DMS114 treated with DMSO at 0.1 percent for 48 hours (cell line): Measurements from ENCODE around the gene CES1.
"Not testable (repeated sequence)": the region's sequence is repeated elsewhere in the genome, so short reads cannot be mapped to it uniquely, and the experiment has no call there.

ENCODE experiments used
- DNase-seq: peaks from one replicate; lab custom pipeline; 2025; ENCODE audit not compliant: unreplicated experiment; lab: John Stamatoyannopoulos, UW

The CES1 gene

DNA sequence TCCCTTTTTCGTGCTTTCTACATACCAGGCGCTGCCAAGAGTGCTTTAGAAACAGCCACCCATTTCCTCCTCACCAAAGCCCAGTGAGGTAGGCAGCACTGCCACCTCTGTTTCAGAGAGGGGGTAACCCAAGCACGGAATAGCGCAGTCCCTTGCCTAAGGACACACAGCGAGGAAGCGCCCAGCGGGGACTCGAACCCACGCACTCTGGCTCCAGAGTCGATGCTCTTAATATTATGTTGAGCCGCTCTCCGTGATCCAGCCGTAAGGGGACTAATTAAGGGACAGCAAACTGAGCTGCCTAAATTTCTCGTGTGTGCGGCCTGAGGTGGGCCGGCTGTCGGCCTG, 497 bp downstream of the CES1 start:
- no peak for DNase-seq

DNA sequence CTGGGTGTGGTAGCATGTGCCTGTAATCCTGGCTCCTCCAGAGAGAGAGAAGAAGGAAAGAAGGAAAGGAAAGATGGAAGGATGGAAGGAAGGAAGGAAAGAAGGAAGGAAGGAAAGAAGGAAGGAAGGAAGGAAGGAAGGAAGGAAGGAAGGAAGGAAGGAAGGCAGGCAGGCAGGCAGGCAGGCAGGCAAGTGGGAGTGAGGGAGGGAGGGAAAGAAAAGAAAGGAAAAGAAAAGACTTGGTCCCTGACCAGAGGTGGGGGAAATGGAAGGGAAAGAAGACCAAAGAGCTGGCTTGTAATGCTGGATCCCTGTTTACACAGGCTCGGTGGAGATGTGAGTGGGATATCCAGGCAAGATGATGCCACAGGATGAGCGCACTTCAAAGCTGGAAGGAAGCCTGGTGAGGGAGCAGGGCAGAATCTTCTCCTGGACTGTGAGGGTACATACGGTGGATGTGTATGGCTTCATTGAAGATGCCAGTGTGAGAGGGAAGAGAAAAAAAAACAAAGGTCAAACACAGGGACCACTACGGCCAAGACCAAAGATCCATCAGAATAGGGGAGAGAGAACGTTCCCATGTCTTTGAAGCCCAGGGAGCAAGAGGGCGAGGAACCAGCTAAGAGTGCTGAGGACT, 2.1 kb downstream of the CES1 start:
- DNase-seq = no peak

DNA sequence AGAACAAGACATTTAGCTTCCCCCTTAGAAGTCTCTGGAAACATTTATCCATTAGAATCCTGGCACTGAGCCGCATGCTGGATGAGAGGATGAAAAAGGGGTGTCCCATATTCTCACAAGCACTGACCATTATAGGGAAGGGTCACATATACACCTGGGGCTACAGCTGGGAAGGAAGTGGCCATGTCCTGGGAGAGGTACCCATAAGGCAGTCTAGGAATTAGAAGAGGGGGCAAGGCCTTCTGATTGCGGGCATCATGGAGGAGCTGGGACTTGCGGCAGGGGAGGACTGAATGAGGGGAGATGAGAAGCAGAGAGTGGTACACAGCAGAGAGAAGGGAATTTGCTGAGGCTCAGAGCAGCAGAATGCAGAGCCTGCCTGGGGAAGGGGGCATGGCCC, 3.7 kb downstream of the CES1 start:
- DNase-seq = not testable (repeated sequence)

DNA sequence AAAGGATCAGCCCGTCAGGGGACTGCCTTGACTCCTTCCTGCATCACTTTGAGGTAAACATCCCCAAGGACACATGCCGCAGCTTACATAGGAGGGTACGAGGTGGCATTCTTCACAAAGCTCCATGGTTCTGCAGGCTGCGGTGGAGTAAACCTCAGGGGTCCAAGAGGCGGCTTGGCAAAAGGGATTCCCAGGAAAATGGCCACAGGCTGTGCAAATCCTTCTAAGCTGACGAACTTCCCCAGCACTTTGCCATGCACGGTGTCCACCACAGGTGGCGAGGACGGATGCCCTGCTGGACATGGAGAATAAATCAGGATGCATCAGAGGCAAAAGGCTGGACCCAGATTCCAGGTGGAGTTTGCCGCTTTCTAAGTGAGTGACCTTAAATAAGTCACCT, 4.2 kb downstream of the CES1 start:
- DNase-seq = no peak

DNA sequence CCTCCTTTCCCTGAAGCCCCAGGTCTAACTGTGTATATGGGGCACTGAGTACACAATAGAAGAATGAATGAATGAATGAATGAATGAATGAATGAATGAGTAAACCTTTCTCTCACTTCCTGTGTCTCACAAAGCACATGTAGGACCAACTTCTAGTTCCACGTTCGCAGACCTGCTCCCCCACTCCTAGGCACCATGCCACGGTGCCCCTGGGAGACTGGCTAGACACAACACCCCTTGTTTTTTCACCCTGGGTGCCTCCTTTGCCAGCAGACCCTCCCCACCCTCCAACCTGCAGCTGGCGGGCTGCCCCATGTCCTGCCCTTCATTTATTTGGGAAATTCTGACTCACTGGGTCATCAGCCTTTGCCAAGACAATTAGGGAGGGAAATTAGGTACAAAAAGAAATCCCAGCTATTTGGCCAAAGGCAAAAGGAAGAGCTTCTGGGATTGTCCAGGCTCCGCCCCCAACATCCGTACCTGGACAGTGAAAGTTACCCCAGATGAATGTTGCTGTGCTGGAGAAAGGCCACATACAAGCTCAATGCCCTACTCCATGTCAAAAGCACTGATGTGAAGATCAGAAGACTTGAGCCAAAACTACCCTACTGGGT, 7.7 kb downstream of the CES1 start:
- DNase-seq = no peak

DNA sequence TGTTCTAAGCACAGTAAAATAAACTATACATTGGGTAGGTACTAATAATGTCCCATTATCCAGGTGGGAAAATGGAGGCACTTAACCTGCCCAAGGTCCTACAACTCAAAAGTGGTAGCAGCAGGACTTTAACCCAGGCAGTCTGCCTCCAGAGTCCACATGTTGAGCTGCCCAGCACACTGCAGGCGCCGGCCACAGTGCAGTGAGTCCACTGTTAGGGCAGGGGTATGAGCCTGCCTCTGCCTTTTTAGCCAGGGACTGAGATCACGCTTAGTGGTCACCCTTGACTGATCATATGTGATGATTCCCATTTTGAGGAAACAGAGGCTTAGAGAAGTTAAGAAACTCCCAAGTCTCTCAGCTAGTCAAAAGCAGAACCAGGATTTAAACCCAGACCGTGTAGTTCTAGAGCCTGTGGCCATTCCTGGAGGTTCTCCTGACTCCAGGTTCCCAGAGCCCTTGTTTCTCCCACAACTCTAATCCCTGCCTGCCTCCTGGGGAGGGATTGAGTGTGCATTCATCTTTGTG, 8.4 kb downstream of the CES1 start:
- no peak for DNase-seq

DNA sequence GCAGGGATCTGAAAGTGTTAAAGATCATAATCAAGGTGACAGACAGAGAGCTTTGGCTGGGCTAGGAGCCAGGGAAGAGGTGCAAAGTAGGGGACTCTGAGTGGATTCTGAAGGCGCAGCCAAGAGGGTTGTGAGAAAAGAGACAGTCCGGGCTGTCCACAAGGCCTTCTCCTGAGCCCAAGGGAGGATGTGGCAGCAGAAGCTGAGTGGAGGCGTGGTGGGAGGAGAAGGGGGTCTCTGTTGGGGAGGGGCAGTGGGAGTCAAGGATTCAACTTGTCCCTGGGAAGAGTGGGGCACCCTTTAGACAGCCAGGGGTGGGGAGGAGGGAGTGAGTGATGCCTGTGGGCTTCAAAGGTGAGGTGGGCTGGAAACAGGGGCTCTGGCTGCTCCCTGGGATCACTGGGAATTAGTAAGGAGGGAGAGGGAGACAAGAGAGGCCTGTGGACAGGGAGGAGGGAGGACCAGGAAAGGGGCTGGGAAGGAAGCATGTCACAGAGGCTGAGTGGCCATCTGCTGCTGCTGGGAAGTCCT, 10.6 kb downstream of the CES1 start:
- DNase-seq = no peak

DNA sequence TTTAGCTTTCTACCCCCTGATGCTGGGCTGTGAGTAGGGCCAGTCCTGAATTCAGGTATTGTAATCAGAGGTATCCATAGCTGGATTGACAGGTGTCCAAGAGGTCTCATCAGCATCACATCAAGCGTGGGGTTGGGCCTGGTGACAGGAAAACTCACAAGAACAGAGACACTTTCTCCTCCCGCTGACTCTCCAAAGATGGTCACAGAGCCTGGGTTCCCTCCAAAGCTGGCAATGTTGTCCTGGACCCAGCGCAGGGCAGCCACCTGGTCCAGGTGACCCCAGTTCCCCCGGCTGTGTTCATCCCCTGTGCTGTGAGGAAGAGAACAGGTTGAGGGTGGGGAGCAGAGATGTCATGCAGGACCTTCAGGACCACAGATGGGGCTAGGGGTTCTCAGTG, 11.7 kb downstream of the CES1 start:
- no peak for DNase-seq

DNA sequence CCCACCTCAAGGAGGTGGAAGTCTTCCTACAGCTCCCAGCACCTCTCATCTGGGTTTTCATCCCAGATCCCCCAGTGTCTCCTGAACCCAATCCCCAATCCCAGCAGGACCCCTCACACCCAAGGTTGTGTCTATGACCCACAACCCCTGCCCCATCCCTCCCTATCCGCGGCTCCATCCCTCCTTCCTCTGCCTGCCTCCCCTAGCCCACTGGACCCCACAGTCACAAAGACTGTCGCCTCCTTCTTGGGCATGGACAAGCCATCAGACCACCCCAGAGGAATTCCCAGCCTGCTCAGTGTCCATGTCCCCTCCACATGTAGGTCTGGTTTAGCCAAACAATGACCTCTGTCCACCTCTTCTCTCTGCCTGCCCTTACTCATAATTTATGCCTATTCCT, 12.3 kb downstream of the CES1 start:
- no peak for DNase-seq

DNA sequence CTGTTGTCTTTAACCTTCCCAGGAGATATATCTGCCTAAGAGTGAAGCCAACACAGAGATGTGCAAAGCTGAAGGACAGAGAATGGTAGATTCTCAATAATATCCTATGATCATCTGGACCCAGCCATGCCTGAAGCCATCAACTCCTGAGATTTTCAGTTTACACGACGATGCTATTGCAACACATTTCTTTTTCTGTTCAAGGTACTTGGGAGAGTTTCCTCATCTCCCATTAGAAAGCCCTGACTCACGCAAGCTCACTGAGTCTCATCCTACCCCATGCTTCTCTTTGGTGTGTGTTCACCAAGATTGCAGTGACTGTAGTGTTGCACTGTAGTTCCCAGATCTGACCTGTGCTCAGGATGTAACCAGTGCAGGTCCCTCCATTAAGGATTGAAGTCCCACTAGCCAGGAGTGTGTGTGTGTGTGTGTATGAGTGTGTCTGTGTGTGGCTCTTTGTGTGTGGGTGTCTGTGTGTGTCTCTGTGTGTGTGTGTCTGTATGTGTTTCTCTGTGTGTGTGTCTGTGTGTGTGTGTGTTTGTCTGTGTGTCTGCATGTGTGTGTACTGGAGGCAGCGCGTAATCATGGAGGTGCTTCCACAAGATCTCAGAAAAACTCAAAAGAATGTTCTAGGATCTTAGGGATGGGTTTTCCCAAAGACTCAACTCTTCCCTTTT, 15.5 kb downstream of the CES1 start:
- DNase-seq = no peak

DNA sequence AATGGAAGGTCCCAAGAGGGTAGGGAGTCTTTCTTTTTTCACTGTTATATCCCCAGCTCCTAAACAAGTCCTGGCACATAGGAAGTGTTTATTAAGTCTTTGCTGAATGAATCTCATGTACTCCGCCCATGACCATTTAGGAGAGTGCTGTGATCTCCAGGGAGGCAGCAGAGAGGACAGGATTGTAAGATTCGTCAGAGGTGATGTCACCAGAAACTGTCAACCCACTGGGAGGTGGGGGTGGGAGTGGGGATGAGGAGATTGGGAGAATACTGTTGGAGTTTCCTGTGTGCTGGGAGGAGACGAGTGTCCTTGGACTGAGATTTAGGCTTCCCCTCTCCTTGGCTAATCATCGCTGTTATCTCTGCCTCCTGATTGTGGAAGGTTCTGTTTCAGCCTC, 16.7 kb downstream of the CES1 start:
- DNase-seq = not testable (repeated sequence)

DNA sequence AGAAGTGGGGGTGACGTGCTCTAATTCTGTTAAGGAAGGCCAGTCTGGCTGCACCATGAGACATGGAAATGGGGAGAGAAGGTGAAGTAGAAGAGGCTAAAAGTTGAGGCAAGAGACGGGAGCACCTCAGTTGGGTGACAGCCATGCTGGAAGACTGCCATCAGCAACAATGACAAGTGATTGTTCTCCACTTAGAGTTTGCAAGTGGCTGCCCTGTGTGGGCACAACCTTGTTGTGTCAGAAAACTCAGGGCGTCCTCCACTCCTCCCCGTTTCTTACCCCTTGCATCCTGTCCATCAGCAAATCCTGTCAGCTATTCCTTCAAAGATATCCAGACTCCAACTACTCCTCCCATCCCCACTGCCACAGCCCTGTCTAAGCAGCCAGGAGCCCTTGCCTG, 17.6 kb downstream of the CES1 start:
- DNase-seq = no peak

DNA sequence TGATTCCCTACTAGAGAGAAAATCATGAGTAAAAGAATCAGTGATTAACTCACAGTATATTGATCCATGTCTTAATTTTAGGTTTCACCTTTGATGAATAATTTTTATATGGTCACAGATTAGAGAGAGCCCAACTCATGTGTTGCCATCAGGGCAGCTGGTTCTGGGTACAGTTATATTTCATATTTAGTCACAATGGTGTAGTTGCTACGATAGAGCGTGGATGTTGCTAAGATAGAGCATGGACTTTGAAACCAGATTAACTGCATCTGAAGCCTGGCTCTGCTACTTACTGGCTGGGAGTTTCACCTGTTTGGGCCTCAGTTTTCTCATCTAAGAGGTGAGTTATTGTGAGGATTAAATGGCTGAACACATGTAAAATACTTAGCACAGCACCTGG, 18.7 kb downstream of the CES1 start:
- DNase-seq = not testable (repeated sequence)

DNA sequence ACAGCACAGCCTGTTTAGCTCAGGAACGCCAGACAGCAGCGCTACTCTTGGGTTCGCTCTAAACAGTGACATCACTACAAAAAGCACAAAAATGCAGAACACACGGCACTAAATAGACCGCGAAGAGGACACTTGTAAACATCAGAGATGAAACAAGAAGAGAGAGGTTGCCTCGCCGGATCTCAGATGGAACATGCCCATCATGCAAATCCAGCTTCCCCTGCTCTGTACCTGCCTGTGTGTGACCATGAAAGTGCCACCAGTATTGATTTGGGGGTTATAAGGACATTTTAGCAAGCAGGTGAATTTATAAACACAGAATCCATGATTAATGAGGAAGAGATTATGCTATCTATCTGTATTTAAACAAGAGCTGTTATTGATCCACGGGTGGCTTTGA, 19.2 kb downstream of the CES1 start:
- not testable (repeated sequence) for DNase-seq

DNA sequence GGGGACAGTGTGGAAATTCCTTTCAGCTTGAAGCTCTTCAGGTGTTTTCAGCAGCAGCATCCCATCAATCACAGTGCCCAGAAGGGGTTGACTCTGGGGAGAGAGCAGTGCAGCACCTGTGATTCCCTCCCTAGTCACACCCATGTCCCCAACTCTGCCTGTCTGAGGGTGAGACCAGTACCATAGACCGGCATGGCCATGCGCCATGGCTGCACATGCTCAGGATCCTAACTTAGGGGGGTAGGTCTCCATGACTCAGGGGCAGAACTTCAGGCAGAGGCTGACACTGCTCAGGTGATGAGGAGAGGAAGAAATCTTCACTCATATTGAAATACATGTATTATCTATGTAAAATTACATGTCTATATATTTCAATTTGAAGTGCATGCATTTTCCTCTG, 19.9 kb downstream of the CES1 start:
- DNase-seq = no peak

DNA sequence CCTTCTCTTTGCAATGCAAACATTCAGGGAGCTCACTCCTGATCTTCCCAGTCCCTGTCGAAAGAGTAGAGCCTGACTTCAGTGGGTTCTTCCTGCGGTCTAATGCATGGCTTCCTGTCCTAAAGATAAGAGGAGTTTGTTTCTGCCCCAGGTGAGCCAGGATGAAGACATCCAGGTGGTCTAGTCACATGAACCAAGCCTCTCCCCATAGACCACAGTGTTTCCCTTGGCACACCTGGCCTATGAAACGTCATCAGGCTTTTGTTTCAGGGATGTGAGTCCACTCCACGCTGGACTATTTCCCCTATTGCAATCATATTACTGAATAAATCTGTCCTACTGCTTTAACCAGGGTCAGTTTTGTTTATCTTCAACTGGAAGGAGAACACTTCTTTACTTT, 21.1 kb downstream of the CES1 start:
- no peak for DNase-seq

DNA sequence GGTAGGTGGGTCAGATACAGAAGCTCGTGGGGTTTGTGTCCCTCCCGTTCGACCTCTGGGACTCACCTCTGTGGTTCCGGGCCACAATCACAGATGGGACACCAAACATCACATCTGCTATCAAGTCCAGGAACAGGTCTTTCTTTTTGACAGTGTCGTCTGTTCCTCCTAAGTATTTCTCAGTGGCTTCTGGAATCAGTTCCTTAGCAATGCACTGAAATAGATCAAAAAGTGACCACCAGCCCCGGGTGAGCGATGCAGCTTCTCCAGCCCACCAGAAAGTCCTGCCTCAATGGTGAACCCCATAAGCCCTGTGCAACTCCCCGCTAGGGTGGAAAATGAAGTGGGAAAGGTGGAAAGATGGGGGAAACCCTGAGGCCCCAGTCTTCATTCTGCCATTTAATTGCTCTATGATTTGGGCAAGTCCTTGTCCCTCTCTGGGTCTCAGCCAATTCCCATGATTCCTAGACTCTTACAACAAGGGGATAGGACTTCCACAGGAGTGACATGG, 22.4 kb downstream of the CES1 start:
- no peak for DNase-seq

DNA sequence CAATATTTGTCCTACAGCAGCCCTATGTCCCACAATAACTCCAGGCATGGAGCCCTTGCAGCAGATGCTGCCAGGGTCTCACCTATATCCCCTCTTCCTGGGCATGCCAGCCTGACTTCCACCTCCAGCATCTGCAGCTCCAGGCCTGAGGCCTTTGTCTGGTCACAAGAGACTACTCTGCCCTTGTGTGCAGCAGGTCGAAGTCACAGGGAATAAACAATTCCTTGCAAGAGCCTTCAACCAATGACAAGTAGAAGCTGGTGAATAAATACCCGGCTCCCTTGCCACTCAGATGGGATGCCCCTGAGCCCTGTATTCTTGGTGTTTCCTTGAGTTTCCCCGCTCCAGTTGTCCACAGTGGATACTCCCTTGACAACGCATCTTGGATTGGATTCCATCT, 23.0 kb downstream of the CES1 start:
- no peak for DNase-seq

DNA sequence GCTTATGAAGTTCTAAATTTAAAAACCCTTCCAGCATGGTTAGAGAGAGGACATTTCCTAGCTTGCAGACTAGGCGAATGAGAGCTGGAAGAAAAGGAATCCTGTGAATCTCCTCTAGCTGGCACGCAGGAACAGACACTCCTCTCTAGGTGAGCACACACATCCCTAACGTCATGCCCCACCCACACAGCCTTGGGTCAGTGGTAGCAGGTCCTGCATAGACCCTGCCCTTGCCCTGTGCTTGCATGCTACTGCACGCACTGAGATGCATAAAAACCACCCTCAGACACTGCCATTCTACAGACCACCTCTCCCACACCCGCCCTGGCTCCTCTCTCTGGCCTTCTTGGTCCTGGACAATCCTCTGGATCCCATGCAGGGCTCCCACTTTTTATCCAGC, 23.5 kb downstream of the CES1 start:
- DNase-seq = no peak

DNA sequence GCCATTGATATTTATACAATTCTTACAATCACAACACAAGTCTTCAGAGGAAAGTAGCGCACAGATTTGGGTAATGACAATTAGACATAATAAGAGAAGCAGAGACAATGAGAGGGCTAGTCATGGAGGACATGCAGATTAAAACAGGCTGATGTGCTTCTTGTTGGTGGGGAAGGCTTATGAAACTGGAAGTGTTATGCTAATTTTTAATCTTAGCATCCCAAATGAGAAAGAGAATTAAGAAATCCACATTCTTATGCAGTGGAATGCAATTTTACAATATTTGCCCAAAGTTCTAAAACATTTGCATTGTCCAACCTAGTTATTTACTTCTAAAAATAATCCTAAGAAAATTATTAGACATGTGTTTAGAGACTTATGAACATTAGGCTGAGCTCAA, 24.6 kb downstream of the CES1 start:
- DNase-seq = not testable (repeated sequence)

DNA sequence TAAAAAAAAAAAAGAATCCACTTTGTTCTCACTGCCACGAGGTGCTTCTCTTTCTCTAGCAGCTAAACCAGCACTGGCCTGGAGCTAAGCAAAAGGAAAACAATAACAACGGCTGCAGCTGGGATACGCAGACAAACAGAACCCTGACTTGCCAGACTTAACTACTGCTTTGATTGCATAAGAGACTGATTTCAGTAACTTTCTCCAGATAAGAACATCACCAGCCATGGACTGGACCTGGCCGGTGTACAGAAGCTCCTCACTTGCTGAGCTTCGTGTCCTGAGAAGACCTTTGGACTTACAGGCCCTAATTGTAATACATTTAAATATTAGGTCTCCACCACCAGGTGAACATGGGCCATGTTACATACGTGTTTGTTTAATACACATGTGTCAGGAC, 27.8 kb downstream of the CES1 start:
- DNase-seq = not testable (repeated sequence)

DNA sequence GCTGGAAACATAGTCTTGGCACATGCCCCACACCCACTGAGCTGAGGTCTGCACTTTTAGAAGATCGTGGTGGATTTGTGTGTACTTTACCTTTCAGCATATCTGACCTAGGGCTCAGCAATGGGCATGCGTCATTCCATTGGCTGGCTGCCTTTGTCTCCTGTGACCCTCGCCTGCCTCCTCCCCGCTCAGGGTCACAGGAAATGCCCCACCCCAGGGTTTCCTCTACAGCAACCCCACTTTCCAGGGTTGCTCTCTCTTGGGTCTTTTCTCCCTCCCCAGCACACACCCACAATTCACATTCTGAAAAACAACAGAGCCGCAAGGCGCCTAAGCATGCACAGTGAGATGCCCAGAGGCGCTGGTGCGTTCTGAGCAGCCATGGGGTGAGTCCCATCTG, 29.2 kb downstream of the CES1 start:
- not testable (repeated sequence) for DNase-seq
